HCT116 (cell line): ENCODE results near the gene CARMIL1. TPM values are rescaled to one million over a fixed set of nuclear protein-coding genes. Genes with fewer than 3 reads are reported as not detected.

ENCODE experiments used
- ATAC-seq: fragments of 200-7000 bp; cut with Tn5 transposase; 2 replicates; pipeline ENCODE4 v1.9.1; 2020; ENCODE audit warnings: mild to moderate bottlenecking, moderate library complexity
- BruUV-seq: library from RNA; stranded (reverse); fragments of 400-500 nt; replicated peaks from 2 replicates; lab custom pipeline; 2021; lab: Mats Ljungman, UMichigan
- CTCF ChIA-PET: fragments of 300-600 bp; sonication (Branson Sonifier 250); formaldehyde crosslinking; loops from one replicate; lab custom pipeline; 2021; ENCODE audit warnings: antibody characterized with exemption; lab: Charles Lee
- POLR2A ChIA-PET: fragments of 300-600, 350-600 bp; sonication (Branson Sonifier 250); formaldehyde crosslinking; loops from one replicate; lab custom pipeline; 2021; ENCODE audit warnings: antibody characterized with exemption; lab: Charles Lee
- RAD21 ChIA-PET, 2 experiments: fragments of 300-600 bp; sonication (Branson Sonifier 250); formaldehyde crosslinking; loops; one replicate each; lab custom pipeline; 2023; ENCODE audit warnings: low total read pairs in 2 of 2; ENCODE audit not compliant: uncharacterized antibody in 2 of 2, unreplicated experiment in 2 of 2, low non-redundant PET in 1 of 2; lab: Charles Lee
- DNase-seq: peaks from one replicate; pipeline ENCODE4 v3.0.0-alpha.2; 2010; ENCODE audit warnings: low read depth, low spot score
- H2AFZ ChIP-seq: fragments of 200-600 bp; shearing (Covaris generic), sonication (generic); 2 replicates; pipeline ENCODE4 v1.6.1; 2017; ENCODE audit warnings: low read depth, mixed run types, mixed read lengths, antibody characterized with exemption, low read length; ENCODE audit not compliant: poor library complexity, severe bottlenecking
- H3K27ac ChIP-seq: 2 replicates; pipeline ENCODE4 v1.5.1; 2012; ENCODE audit warnings: low read depth, low read length
- H3K27me3 ChIP-seq: fragments of 200-600 bp; sonication (generic); 2 replicates; pipeline ENCODE4 v1.6.1; 2016; ENCODE audit warnings: mixed run types, low read length, mixed read lengths; ENCODE audit not compliant: insufficient read depth
- H3K36me3 ChIP-seq, 2 experiments: fragments of 200-500 bp in 1 of 2; fragments of 200-600 bp in 1 of 2; sonication (Bioruptor generic) in 1 of 2; sonication (generic) in 1 of 2; 2 replicates each; pipeline versions ENCODE4 v1.5.1 to v1.6.1; 2014 to 2016; ENCODE audit warnings: low read length in 2 of 2, inconsistent platforms in 1 of 2, mixed read lengths in 1 of 2, mixed run types in 1 of 2; ENCODE audit not compliant: insufficient read depth in 2 of 2, control insufficient read depth in 1 of 2
- H3K4me1 ChIP-seq, 2 experiments: fragments of 200-600 bp in 1 of 2; sonication (generic) in 1 of 2; 2 replicates each; pipeline versions ENCODE4 v1.5.1 to v1.6.1; 2012 to 2017; ENCODE audit warnings: low read length in 2 of 2, inconsistent platforms in 1 of 2, mild to moderate bottlenecking in 1 of 2, mixed read lengths in 1 of 2, mixed run types in 1 of 2, moderate library complexity in 1 of 2; ENCODE audit not compliant: insufficient read depth in 2 of 2, control insufficient read depth in 1 of 2
- H3K4me2 ChIP-seq: fragments of 200-600 bp; sonication (generic); 2 replicates; pipeline ENCODE4 v1.6.1; 2017; ENCODE audit warnings: mixed run types, low read length, mixed read lengths
- H3K4me3 ChIP-seq, 2 experiments: fragments of 200-600 bp in 1 of 2; sonication (generic) in 1 of 2; replicated peaks in 1 of 2; 2 replicates each; pipeline ENCODE4 v1.5.1; 2011 to 2016; ENCODE audit warnings: low read length in 2 of 2, control low read depth in 1 of 2, low read depth in 1 of 2, mild to moderate bottlenecking in 1 of 2, mixed read lengths in 1 of 2, mixed run types in 1 of 2
- H3K79me2 ChIP-seq: fragments of 200-600 bp; sonication (generic); 2 replicates; pipeline ENCODE4 v1.6.1; 2017; ENCODE audit warnings: mild to moderate bottlenecking, mixed run types, low read length, moderate library complexity, mixed read lengths; ENCODE audit not compliant: insufficient read depth
- H3K9ac ChIP-seq: fragments of 200-600 bp; sonication (generic); 2 replicates; pipeline ENCODE4 v1.6.1; 2016; ENCODE audit warnings: low read length, mixed read lengths
- H3K9me2 ChIP-seq: fragments of 200-600 bp; sonication (generic), shearing (Covaris generic); 2 replicates; pipeline ENCODE4 v1.6.1; 2017; ENCODE audit warnings: mixed run types, mild to moderate bottlenecking, moderate library complexity; ENCODE audit not compliant: insufficient read depth
- H3K9me3 ChIP-seq, 2 experiments: fragments of 200-500 bp in 1 of 2; fragments of 200-600 bp in 1 of 2; sonication (Bioruptor generic) in 1 of 2; sonication (generic) in 1 of 2; 2 replicates each; pipeline ENCODE4 v1.6.1; 2014 to 2017; ENCODE audit warnings: low read length in 2 of 2, mixed read lengths in 2 of 2, inconsistent platforms in 1 of 2, low read depth in 1 of 2, mild to moderate bottlenecking in 1 of 2, mixed run types in 1 of 2, moderate library complexity in 1 of 2; ENCODE audit not compliant: control insufficient read depth in 1 of 2, insufficient read depth in 1 of 2
- H4K20me1 ChIP-seq: fragments of 200-600 bp; sonication (generic), shearing (Covaris generic); 2 replicates; pipeline ENCODE4 v1.6.1; 2017; ENCODE audit warnings: mixed run types, mild to moderate bottlenecking, moderate library complexity; ENCODE audit not compliant: insufficient read depth
- CEBPB ChIP-seq: IDR thresholded peaks from 2 replicates; pipeline ENCODE4 v1.6.1; 2012; ENCODE audit warnings: low read depth
- ELF1 ChIP-seq: IDR thresholded peaks from 2 replicates; pipeline ENCODE4 v1.6.1; 2012; ENCODE audit warnings: low read depth, borderline replicate concordance
- EZH2 ChIP-seq: fragments of 200-600 bp; sonication (generic); IDR thresholded peaks from 2 replicates; pipeline ENCODE4 v1.6.1; 2017; ENCODE audit warnings: antibody characterized with exemption, mixed run types
- EZH2phosphoT487 ChIP-seq: fragments of 200-600 bp; IDR thresholded peaks from 2 replicates; pipeline ENCODE4 v1.6.1; 2018; ENCODE audit warnings: antibody characterized with exemption, borderline replicate concordance
- MAX ChIP-seq: IDR thresholded peaks from 2 replicates; pipeline ENCODE4 v1.6.1; 2012
- POLR2A ChIP-seq: IDR thresholded peaks from 2 replicates; pipeline ENCODE4 v1.7.0; 2011; ENCODE audit warnings: borderline replicate concordance; ENCODE audit not compliant: insufficient read depth, insufficient read length; ENCODE audit errors: extremely low read depth
- REST ChIP-seq: IDR thresholded peaks from 2 replicates; pipeline ENCODE4 v1.6.1; 2012; ENCODE audit warnings: low read depth
- SRF ChIP-seq: IDR thresholded peaks from 2 replicates; pipeline ENCODE4 v1.6.1; 2012; ENCODE audit warnings: low read depth
- TCF7L2 ChIP-seq: IDR thresholded peaks from 2 replicates; pipeline ENCODE4 v1.7.0; 2011; ENCODE audit warnings: borderline replicate concordance, inconsistent platforms; ENCODE audit not compliant: insufficient read depth, insufficient read length; ENCODE audit errors: extremely low read depth
- YY1 ChIP-seq: IDR thresholded peaks from 2 replicates; pipeline ENCODE4 v1.6.1; 2011; ENCODE audit warnings: low read length, low read depth, moderate library complexity, mild to moderate bottlenecking; ENCODE audit not compliant: insufficient replicate concordance; ENCODE audit errors: extremely low read depth
- ZNF274 ChIP-seq: fragments of 200-500 bp; sonication (Bioruptor generic); IDR thresholded peaks from 2 replicates; pipeline ENCODE4 v1.6.1; 2014; ENCODE audit warnings: mild to moderate bottlenecking, low read depth, low read length, inconsistent platforms
- intact Hi-C: fragments of 100-400 bp; cut with micrococcal nuclease; formaldehyde crosslinking; loops from 2 replicates; pipeline ENCODE4 v1.10.0; 2022
- total RNA-seq: library from RNA; stranded (reverse); gene quantifications from one replicate; pipeline ENCODE4 v1.2.1, GENCODE V29; 2021; ENCODE audit not compliant: unreplicated experiment

Gene CARMIL1
- total RNA-seq, 1 experiment from 2014 or later, result 21.7 TPM

- no TSS peak for BruUV-seq
- H3K9me2 ChIP-seq, result no peaks in the 10 kb centered on the region
- no peak overlapping the region for H3K4me3 ChIP-seq
- no peaks in the 10 kb centered on the region for H4K20me1 ChIP-seq
- no peaks in the 10 kb centered on the region for H3K27me3 ChIP-seq
- intact Hi-C loops, result no loop called here
- no peak overlapping the region for H2AFZ ChIP-seq
- no peak for ATAC-seq
- H3K9me3 ChIP-seq, result no peaks in the 10 kb centered on the region
- POLR2A ChIA-PET, result no interaction called here
- H3K9ac ChIP-seq, result no peak overlapping the region
- DNase-seq, result no peak
- no peaks in the 10 kb centered on the region for H3K79me2 ChIP-seq
- RAD21 ChIA-PET, result no interaction called here
- peaks cover 0 to 17% of the 10 kb centered on the region in 2 experiments; a peak in 2 of 4 replicates for H3K4me1 ChIP-seq
- H3K4me2 ChIP-seq, result no peak overlapping the region
- CTCF ChIA-PET, result interaction anchor here (1.5 kb wide), 1 partner anchor 17 kb away, joined by 4 read pairs; no protein-coding TSS in a partner anchor
- TF ChIP-seq ELF1, result no peak
- TF ChIP-seq EZH2, result no peak
- TF ChIP-seq ZNF274, result no peak
- no peak for TF ChIP-seq TCF7L2
- no peak for TF ChIP-seq CEBPB
- no peak for TF ChIP-seq EZH2phosphoT487
- no peak for TF ChIP-seq SRF
- TF ChIP-seq MAX, result no peak
- no peak for TF ChIP-seq YY1
- TF ChIP-seq POLR2A, result no peak
- TF ChIP-seq REST, result no peak
- H3K27ac ChIP-seq, result no peak overlapping the region
- H3K36me3 ChIP-seq, result no peaks in the 10 kb centered on the region
Measured at GRCh38 chr6:25473447-25473846, 194.3 kb downstream of the CARMIL1 start.
